ENCODE data around the gene SGIP1.

DNA sequence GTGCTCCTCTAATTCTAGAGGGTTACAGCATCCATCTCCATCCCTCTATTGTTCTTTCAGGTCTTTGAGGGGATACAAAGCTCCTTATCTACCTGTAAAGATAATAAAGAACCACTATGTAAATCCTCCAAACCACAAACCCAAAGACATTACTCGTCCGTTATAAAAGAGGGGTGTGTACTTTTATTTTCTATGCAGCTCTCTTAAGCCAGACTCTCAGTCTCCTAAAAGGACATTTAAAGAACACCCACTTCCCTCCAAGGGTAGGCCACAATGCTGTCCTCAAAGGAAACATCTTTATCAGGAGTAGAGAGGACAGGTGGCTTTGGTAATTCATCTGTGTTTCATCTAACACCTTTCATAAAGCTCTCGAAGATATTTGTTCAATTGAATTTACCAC is 150.4 kb downstream of the SGIP1 start:
- TF ChIP-seq, protein P1, sequence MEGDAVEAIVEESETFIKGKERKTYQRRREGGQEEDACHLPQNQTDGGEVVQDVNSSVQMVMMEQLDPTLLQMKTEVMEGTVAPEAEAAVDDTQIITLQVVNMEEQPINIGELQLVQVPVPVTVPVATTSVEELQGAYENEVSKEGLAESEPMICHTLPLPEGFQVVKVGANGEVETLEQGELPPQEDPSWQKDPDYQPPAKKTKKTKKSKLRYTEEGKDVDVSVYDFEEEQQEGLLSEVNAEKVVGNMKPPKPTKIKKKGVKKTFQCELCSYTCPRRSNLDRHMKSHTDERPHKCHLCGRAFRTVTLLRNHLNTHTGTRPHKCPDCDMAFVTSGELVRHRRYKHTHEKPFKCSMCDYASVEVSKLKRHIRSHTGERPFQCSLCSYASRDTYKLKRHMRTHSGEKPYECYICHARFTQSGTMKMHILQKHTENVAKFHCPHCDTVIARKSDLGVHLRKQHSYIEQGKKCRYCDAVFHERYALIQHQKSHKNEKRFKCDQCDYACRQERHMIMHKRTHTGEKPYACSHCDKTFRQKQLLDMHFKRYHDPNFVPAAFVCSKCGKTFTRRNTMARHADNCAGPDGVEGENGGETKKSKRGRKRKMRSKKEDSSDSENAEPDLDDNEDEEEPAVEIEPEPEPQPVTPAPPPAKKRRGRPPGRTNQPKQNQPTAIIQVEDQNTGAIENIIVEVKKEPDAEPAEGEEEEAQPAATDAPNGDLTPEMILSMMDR (IDR thresholded peaks at IDR 0.05) = no peak
- TF ChIP-seq EP300 (IDR thresholded peaks at IDR 0.05) (no peak), POLR2A (IDR thresholded peaks at IDR 0.05) (no peak)
